HL-60 (cell line): ENCODE measurements around the gene CRMP1.

Experiments
- DNase-seq, 2 experiments: peaks; one replicate each; pipeline ENCODE4 v3.0.0-alpha.2; 2010 to 2020; ENCODE audit warnings: low read depth in 1 of 2, low spot score in 1 of 2
- H3K27ac ChIP-seq: fragments of 250-450 bp; sonication (Bioruptor Pico); replicated peaks from 2 replicates; pipeline ENCODE4 v1.5.1; 2020; ENCODE audit warnings: mild to moderate bottlenecking, moderate library complexity
- H3K27me3 ChIP-seq: fragments of 250-450 bp; sonication (Bioruptor Pico); 2 replicates; pipeline ENCODE4 v1.5.1; 2021; ENCODE audit warnings: mild to moderate bottlenecking, moderate library complexity; ENCODE audit not compliant: insufficient read depth, poor library complexity, severe bottlenecking
- H3K4me3 ChIP-seq: replicated peaks from 2 replicates; pipeline ENCODE4 v1.5.1; 2011; ENCODE audit warnings: mild to moderate bottlenecking, control low read depth, low read length; ENCODE audit not compliant: insufficient read depth
- CTCF ChIP-seq: IDR thresholded peaks from one replicate; pipeline ENCODE4 v1.5.1; 2011; ENCODE audit warnings: low read length, control low read depth, inconsistent platforms; ENCODE audit not compliant: insufficient read depth
- GABPA ChIP-seq: IDR thresholded peaks from 2 replicates; pipeline ENCODE4 v1.6.1; 2012; ENCODE audit warnings: low read depth
- POLR2AphosphoS5 ChIP-seq: IDR thresholded peaks from 2 replicates; pipeline ENCODE4 v1.6.1; 2012; ENCODE audit warnings: low read depth
- REST ChIP-seq: IDR thresholded peaks from 2 replicates; pipeline ENCODE4 v1.6.1; 2012; ENCODE audit warnings: low read depth; ENCODE audit not compliant: insufficient replicate concordance
- SPI1 ChIP-seq: IDR thresholded peaks from 2 replicates; pipeline ENCODE4 v1.6.1; 2012; ENCODE audit warnings: low read depth, mild to moderate bottlenecking, borderline replicate concordance

The CRMP1 gene

GRCh38 chr4:5888222-5889001 is 4.5 kb downstream of the CRMP1 start:
- Histone ChIP-seq H3K27me3 (peaks cover 26% of the 10 kb centered on the region), H3K4me3 (no peak overlapping the region)
- no peak for DNase-seq

GRCh38 chr4:5887361-5888221 is 5.3 kb downstream of the CRMP1 start:
- peaks cover 26% of the 10 kb centered on the region for H3K27me3 ChIP-seq
- H3K4me3 ChIP-seq: no peak overlapping the region
- H3K27ac ChIP-seq: no peak overlapping the region
- DNase-seq: no peak
- TF ChIP-seq GABPA (no peak), CTCF (no peak), REST (no peak), POLR2AphosphoS5 (no peak), SPI1 (no peak)

More at GRCh38 chr4:5888222-5889001, 4.5 kb downstream of the CRMP1 start:
- TF ChIP-seq REST (no peak), CTCF (no peak), POLR2AphosphoS5 (no peak), GABPA (no peak), SPI1 (no peak)
- H3K27ac ChIP-seq: no peak overlapping the region

GRCh38 chr4:5887011-5887360 is 5.9 kb downstream of the CRMP1 start:
- Histone ChIP-seq H3K27ac (no peak overlapping the region), H3K27me3 (peaks cover 26% of the 10 kb centered on the region), H3K4me3 (no peak overlapping the region)
- TF ChIP-seq POLR2AphosphoS5: no peak
- no peak for DNase-seq

- no peak overlapping the region for H3K27ac ChIP-seq
- TF ChIP-seq SPI1: no peak
- no peak for TF ChIP-seq REST
- TF ChIP-seq POLR2AphosphoS5: no peak
- no peak for TF ChIP-seq GABPA
- no peak for TF ChIP-seq CTCF
- H3K27me3 ChIP-seq: peaks cover 23% of the 10 kb centered on the region
- no peak overlapping the region for H3K4me3 ChIP-seq
- no peak for DNase-seq
Observed at GRCh38 chr4:5885733-5886132, 7.2 kb downstream of the CRMP1 start.
